SW480 (cell line): ENCODE results near the gene PXDN.
"Not testable (repeated sequence)": the region's sequence is repeated elsewhere in the genome, so short reads cannot be mapped to it uniquely, and the experiment has no call there.

ENCODE experiments used
- DNase-seq: peaks from one replicate; pipeline ENCODE4 v3.0.0-alpha.2; 2016; ENCODE audit warnings: low spot score

Gene PXDN

GRCh38 chr2:1777156-1777555 is 32.8 kb upstream of the PXDN start:
- no peak for DNase-seq

GRCh38 chr2:1775511-1776035 is 31.3 kb upstream of the PXDN start:
- no peak for DNase-seq

DNA sequence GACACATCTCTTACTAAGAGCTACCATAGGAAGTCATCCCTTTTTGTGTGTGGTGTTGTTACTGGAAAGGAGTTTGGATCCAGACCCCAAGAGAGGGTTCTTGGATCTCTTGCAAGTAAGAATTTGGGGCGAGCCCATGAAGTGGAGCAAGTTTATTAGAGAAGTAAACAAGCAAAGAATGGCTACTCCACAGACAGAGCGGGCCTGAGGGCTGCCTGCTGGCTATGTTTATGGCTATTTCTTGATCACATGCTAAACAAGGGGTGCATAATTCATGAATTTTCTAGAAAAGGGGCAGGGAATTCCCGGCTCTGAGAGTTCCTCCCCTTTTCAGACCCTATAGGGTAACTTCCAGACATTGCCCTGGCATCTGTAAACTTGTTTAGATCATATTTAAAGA is 30.6 kb upstream of the PXDN start:
- DNase-seq: no peak

GRCh38 chr2:1773883-1774282 is 29.6 kb upstream of the PXDN start:
- DNase-seq: no peak

DNA sequence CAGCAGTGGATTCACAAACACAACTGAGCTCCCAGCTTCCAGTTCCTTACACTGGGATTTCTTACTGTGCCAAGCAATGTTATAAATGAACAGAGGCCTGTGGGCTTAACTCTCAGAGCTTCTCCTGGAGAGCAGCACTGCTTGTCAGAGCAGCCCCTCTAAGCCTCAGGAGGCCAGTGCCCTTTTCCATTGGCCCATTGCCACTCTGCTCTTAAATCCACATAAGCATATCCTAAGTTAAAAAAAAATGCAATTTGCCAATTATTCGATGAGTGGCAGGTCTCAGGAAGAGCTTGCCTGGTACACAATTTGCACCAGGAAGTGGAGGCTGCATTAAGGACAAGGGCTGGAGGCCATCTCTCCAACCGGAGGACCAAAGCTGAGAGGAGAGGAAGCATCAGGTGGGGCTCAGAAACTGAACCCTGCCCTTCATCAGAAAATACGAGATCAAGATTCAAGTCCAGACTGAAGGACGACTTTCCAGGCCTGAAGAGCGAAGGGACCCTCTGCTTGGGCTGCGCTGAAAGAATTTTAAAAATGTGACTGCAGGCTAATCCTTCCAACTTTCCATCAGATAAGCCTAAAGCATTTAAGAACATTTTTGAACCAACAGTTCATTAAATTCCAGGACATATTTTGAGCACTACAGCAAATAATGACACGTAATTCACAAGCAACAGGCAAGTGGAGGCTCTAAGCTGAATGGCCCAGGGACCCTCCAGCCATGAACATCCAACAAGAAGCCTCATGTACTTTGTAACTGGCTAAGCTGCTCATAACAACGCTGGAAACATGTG is 28.4 kb upstream of the PXDN start:
- no peak for DNase-seq

GRCh38 chr2:1771626-1772280 is 27.4 kb upstream of the PXDN start:
- DNase-seq: no peak

DNA sequence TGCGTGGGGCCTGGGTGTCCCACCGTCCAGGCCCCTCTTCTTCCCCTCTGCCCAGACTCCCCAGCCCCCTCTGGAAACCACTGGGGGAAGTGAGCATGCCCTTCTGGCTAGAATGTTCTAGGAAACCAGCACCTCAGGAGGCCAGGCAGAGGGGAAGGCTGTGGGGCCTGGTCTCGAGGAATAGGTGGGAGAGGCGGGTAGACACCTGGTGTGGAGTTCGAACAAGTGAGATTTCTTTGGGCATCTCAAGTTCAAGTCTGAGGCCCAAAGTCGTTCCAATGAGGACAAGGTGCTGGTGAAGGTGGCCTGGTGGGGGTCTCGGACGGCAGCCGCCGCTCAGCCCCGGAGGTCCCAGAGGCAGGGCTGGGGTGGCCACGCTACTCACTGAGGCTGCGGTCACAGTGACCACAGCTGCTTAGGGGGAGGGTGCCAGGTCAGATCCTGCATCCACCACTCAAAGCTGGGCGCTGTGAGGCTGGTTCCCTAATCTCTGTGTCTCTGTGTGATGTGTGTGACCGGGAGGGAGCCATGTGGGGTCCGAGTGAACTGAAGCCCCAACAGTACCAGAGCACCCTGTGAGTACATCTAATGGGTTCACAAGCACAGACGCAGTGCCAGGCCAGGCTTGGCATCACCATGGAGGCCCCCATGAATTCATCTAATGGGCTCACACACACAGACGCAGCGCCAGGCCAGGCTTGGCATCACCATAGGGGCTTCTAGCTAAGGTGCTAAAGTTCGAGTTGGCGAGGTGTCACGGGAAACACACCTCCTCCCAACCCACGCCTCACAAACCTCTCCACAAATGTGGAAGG is 26.5 kb upstream of the PXDN start:
- DNase-seq: no peak

DNA sequence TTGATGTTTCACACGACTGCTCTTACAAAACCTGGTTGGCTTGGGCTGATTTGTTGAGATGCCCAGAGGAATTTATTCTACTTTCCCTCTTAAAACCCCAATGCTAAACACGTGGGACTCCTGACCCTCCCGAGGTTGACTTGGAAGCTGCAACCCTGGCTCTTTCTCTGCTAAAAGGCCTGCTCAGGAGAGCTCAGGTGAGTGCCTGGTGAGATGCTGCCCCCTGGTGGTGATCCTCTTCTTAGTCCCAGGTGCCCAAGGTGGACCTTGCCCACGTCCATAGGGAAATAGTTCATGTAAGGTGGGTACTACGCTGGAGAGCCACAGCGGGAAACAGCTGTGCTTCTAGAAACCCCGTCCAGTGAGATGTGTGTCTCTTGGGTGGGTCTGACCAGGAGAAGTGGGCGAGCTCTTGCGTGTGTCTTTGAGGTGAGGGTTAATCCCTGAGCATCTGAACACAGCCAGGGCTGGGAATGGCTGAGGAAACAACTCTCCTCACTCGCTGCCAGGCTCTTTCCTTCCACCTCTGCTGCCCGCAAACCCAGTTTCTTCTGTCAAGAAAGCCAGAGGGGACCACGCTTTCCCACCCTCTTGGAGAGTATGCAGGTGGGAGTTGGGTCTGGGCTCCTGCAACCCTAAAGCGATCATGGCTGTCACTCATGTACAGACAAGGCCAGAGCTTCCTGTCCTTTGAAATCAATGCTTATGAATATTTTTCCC is 25.5 kb upstream of the PXDN start:
- peak; percentile 80 for DNase-seq

DNA sequence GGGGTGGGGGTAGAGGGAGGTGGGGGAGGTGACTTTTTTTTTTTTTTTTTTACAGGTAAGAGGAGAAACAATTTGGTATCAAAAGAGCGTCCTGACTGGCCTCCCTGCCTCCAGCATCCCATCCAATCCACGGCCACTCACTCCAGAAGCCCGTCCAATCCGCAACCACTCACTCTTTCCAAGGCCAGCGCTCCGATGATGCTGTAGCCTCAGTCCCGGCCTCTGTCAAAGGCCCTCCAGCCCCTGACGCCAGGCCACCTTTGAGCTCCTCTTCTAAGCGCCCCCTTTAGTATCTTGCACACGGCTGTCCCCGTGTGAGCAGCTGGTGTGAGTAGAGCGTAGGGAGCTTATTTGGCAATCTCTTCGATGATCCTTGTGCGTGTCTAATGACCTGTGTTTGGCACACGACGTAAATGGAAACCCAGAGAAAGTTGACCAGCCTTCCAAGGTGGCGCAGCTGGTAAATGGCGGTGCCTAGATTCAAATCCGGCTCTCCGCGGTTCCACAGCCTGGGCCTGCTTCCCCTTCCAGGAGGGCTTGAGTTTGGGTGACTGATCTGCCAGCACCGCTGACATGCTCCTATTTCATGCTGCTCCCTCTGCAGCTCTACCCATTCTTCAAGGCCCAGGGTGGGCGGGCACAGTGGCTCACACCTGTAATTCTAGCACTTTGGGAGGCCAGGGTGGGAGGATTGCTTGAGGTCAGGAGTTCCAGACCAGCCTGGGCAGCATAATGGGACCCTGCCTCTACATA is 23.8 kb upstream of the PXDN start:
- DNase-seq: no peak

- no peak for DNase-seq
Measured at GRCh38 chr2:1766851-1767811, 22.8 kb upstream of the PXDN start.

- DNase-seq: no peak
Measured at GRCh38 chr2:1766425-1766824, 22.1 kb upstream of the PXDN start.

DNA sequence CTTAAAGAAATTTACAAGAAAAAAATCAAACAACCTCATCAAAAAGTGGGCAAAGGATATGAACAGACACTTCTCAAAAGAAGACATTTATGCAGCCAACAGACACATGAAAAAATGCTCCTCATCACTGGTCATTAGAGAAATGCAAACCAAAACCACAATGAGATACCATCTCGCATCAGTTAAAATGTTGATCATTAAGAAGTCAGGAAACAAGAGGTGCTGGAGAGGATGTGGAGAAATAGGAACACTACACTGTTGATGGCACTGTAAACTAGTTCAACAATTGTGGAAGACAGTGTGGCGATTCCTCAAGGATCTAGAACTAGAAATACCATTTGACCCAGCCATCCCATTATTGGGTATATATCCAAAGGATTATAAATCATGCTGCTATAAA is 20.9 kb upstream of the PXDN start:
- DNase-seq: not testable (repeated sequence)

- no peak for DNase-seq
Measured at GRCh38 chr2:1759611-1759930, 15.3 kb upstream of the PXDN start.

- DNase-seq: no peak
Measured at GRCh38 chr2:1758774-1759610, 14.7 kb upstream of the PXDN start.

- no peak for DNase-seq
Measured at GRCh38 chr2:1758171-1758570, 13.9 kb upstream of the PXDN start.

DNA sequence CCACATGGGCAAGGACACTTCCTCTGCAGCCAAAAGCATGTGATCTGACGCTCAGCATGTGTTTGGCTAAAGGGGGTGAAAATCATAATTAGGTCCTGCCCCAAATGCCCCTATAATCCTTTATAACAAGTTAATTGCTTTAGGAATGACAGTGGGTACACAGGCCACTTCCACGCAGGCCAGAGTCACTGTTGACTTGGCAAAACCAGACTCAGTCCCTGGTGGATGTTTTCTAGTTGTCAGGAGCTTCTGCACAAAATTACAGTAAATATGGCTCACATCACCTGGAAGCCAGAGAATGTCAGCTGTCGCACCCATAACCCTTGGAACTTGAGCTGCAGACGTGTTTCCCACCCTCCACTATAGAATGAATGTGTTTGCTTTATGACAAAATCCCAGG is 13.3 kb upstream of the PXDN start:
- no peak for DNase-seq

DNA sequence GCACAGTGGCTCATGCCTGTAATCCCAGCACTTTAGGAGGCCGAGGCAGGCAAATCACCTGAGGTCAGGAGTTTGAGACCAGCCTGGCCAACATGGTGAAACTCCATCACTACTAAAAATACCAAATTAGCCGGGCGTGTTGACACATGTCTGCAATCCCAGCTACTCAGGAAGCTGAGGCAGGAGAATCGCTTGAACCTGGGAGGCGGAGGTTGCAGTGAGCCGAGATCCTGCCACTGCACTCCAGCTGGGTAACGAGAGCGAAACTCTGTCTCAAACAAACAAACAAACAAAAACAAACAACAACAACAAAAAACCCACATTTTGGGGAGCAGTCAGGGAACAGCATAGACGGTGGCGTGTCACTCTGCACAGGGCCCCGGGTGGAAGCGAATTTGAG is 12.8 kb upstream of the PXDN start:
- DNase-seq: not testable (repeated sequence)

DNA sequence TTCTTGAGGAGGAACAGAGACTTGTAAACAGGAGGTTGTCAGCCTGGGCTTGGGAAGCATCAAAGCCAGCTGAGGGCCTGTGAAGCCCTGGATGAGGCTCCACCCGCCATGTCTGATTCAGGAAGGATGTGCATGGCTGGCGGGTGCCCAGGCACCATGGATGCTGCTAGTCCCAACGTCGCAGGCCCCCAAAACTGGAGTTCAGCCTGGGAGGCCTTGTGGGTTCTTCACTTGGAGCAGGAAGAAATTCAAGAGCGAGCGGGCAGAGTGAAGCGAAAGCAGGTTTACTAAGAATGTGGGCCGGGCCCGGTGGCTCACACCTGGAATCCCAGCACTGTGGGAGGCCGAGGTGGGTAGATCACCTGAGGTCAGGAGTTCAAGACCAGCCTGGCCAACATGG is 12.1 kb upstream of the PXDN start:
- no peak for DNase-seq

DNA sequence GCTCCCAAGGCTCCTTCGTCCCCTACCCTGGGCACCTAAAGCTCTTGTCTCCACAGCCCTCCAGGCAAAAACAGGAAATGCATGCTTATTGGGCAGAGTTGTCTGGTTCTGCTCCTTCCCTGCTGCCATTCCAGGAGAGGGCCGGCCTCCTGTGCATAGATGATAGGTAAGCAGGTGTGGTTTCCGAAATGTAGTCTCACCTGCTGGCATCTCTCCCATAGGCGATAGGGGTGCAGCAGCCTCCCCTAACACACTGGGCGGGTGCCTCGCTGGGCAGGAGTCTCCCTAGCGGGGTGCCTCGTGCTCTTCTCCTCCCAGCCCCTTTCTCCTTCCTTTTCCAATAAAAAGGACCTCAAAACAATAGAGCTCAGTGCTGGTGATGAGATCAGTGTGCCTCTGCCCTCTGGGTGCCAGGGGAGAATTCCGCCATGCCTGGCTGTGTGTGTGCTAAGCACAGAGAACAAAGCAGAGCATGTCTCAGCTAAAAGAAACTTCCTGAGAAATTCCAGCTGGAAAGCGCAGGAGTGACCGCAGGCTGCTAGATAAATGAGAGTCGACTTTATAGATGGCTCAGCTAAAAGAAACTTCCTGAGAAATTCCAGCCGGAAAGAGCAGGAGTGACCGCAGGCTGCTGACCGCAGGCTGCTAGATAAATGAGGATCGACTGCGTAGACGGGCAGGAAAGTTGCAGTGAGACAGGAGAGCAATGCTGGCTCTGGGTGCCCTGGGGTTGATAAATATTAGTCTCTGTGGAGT is 11.3 kb upstream of the PXDN start:
- peak; percentile 63 for DNase-seq
